GM12865 (cell line): ENCODE measurements around the gene GAB1.

Source experiments
- DNase-seq: peaks from one replicate; pipeline ENCODE4 v3.0.0; 2010; ENCODE audit warnings: low read depth
- H3K4me3 ChIP-seq: 2 replicates; pipeline ENCODE4 v1.5.1; 2011; ENCODE audit warnings: mild to moderate bottlenecking, low read depth, low read length, control low read depth
- TF ChIP-seq, protein P1 (sequence below): IDR thresholded peaks from 2 replicates; pipeline ENCODE4 v1.5.1; 2011; ENCODE audit warnings: low read length, control low read depth, low read depth, inconsistent platforms; ENCODE audit not compliant: insufficient read depth; ENCODE audit errors: missing control alignments

GAB1 gene

DNA sequence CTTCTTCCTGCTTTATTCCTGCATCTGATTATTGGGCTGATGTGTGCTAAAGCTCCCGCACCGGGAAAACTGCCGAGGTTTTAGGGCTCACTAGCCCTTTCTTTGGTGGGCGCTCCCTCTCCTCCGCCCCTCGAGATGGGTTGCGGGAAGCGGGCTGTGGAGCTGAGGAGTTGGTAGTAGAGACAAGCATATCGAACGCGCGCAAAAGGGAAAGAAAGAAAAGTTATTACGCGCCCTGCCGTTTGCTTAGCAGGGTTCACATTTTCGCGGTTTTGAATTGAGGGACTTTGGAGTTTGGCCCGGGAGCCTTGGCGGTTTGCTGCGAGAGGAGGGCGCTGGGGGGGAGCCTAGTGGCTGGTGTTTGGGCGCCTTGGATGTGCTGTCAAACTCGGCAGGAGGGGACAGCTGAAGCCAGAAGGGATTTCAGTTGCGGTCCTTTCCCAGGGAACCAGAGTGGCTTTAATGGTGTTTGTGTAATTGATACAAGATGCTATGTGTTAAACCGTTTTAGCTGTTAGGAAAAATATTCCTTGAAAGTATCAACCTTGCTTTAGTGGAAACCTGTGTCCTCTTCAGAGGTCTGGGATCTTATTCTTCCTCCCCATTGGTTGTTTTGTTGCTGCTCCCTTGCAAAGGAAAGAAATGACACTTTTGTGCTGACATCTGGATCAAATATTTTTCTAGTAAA, 1.1 kb downstream of the GAB1 start:
- DNase-seq = peak; percentile 9
- TF ChIP-seq, protein P1, sequence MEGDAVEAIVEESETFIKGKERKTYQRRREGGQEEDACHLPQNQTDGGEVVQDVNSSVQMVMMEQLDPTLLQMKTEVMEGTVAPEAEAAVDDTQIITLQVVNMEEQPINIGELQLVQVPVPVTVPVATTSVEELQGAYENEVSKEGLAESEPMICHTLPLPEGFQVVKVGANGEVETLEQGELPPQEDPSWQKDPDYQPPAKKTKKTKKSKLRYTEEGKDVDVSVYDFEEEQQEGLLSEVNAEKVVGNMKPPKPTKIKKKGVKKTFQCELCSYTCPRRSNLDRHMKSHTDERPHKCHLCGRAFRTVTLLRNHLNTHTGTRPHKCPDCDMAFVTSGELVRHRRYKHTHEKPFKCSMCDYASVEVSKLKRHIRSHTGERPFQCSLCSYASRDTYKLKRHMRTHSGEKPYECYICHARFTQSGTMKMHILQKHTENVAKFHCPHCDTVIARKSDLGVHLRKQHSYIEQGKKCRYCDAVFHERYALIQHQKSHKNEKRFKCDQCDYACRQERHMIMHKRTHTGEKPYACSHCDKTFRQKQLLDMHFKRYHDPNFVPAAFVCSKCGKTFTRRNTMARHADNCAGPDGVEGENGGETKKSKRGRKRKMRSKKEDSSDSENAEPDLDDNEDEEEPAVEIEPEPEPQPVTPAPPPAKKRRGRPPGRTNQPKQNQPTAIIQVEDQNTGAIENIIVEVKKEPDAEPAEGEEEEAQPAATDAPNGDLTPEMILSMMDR = no peak
- H3K4me3 ChIP-seq = peak overlapping the region; percentile 75

DNA sequence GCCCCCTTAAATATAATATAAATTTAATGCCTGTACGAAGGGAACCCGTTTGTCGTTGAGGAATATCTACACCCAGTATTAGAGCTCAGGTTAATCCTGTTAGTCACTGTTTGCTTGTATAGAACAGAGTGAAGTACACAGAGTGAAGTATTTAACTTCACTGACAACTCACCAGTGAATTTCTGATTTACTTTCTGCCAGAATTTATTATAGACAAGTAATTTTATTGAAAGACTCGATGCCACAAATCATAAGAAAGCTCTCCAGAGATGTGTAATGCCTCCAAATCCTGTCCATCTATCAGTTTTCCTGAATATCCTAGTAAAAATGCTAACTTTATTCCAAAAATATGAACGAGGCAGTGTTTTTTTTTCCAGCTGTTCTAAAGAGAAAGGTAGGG, 1.6 kb downstream of the GAB1 start:
- no peak overlapping the region for H3K4me3 ChIP-seq
- TF ChIP-seq, protein P1 = no peak
- no peak for DNase-seq

DNA sequence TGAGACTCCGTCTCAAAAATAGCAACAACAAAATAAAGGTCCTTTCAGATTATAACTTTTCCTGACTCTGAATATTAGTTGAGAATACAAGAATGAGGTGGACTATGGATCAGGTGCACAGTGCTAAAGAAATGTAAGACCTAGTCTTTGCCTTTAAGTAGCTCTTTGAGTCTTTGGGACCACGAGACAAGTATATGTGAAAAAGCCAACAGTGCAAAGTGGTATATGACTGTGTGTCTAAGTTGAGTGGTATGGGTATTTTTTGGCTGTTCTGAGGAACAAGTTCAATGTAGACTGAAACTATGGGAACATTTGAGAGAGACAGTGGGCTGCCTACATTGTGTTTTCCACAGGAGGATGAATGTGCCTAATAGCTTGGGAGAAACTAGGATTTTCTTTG, 2.8 kb downstream of the GAB1 start:
- TF ChIP-seq, protein P1 = no peak
- H3K4me3 ChIP-seq = no peak overlapping the region
- DNase-seq = no peak

DNA sequence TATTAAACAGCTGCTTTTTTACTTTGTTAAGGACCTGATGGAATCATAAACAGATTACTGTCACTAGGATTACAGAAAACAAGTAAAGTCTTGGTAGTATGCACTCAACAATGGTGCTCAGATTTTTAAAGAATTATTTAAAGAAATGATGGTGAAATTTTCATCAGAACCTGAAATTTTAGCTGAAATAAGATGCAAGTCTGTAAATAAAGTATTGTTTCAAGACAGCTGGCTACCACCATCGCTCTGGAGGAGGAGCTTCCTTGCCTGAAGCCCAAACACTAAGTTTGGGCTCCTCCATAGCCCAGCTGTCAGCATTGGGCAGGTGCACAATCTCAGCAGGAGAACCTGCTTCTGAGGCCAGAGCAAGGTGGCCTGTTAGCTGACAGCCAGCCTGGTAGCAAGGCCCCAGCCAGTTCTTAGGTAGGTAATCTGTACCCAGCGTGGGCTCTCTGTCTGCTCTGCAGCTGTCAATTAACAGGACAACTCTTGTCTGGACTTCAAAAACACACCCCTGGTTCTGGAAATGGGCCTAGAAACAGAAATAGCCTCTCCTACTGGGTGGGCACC, 4.6 kb downstream of the GAB1 start:
- H3K4me3 ChIP-seq = no peak overlapping the region
- TF ChIP-seq, protein P1 = no peak
- DNase-seq = no peak

DNA sequence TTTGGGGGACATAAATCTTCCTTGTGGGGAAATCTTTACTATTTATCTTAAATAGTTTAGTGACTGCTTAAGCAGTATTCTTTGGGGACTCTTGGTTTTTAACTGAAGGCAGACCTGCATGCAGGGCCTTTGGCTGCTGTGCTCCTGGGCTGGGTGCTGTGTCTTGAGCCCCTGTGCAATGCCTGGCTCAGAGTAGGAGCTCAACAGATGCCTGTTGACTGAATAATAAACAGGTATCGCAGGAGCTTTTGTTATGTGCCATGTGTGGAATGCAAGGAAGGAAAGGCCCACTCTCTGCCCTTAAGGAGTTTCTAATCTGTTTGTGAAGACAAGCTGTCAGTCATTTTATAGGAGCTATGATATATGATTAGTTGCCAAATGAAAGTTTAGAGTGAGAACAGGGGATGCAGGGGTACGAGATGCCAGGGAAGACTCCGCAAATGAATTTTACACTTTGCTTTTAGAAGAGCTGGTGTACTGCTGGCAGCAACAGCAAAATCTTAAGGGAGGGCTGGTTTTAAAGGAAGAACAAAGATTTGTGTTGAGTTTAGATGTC, 6.7 kb downstream of the GAB1 start:
- TF ChIP-seq, protein P1 = no peak
- no peak for DNase-seq
- H3K4me3 ChIP-seq = no peak overlapping the region

DNA sequence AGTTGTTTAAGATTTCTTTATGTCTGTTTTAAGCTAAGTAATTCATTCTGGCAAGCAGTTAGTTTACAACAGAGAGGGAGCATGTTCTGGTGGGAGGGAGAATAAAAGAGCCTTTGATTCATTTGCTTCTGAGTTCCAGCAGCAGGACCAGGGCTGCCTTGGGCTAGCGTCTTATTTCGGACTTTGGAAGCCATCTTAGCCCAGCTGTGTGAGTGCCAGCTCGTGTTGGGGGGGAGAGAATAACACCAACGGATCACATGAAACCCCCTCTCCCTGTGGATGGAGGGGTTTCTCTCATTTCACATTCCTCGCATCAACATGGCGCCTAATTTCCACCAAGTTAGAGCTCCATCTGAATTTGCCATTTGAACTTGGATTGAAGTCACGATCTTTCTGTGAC, 7.4 kb downstream of the GAB1 start:
- TF ChIP-seq, protein P1 = no peak
- H3K4me3 ChIP-seq = no peak overlapping the region
- DNase-seq = no peak
